Endothelial cell (in vitro differentiated cells): ENCODE results near the gene PTGES3L. TPM values are rescaled to one million over a fixed set of nuclear protein-coding genes. Genes with fewer than 3 reads are reported as not detected.
A peak's percentile ranks its signal among the peaks of the same experiment; 100 is the strongest.

Source experiments
- DNase-seq: peaks from one replicate; pipeline ENCODE4 v3.0.0; 2021; ENCODE audit warnings: low spot score
- H3K27ac Mint-ChIP-seq: one replicate; pipeline ENCODE4 v1.8.0; 2021; ENCODE audit warnings: mixed read lengths, inconsistent platforms; ENCODE audit not compliant: unreplicated experiment
- H3K27me3 Mint-ChIP-seq: one replicate; pipeline ENCODE4 v1.8.0; 2021; ENCODE audit warnings: mild to moderate bottlenecking, moderate library complexity, mixed read lengths, inconsistent platforms; ENCODE audit not compliant: unreplicated experiment
- H3K36me3 Mint-ChIP-seq: one replicate; pipeline ENCODE4 v1.8.0; 2021; ENCODE audit warnings: mild to moderate bottlenecking, low read depth, mixed read lengths, inconsistent platforms; ENCODE audit not compliant: unreplicated experiment
- H3K4me1 Mint-ChIP-seq: one replicate; pipeline ENCODE4 v1.8.0; 2021; ENCODE audit warnings: mild to moderate bottlenecking, mixed read lengths, inconsistent platforms; ENCODE audit not compliant: unreplicated experiment
- H3K4me3 Mint-ChIP-seq: one replicate; pipeline ENCODE4 v1.8.0; 2021; ENCODE audit warnings: mild to moderate bottlenecking, mixed read lengths, inconsistent platforms; ENCODE audit not compliant: unreplicated experiment
- H3K9me3 Mint-ChIP-seq: one replicate; pipeline ENCODE4 v1.8.0; 2021; ENCODE audit warnings: mixed read lengths, inconsistent platforms; ENCODE audit not compliant: unreplicated experiment
- total RNA-seq: library from RNA; stranded (reverse); fragmentation: NEBNext Ultra II Directional; extraction: Animal tissue kit (Norgen Biotek cat#: 25700); gene quantifications from one replicate; pipeline ENCODE4 v1.2.1, GENCODE V29; 2021; ENCODE audit not compliant: unreplicated experiment
- TF ChIP-seq, protein P1 (sequence below): fragments of 200-600 bp; sonication (generic); IDR thresholded peaks from one replicate; pipeline ENCODE4 v1.5.0; 2021; ENCODE audit warnings: antibody characterized with exemption; ENCODE audit not compliant: unreplicated experiment

Gene PTGES3L
- total RNA-seq, 1 donor from 2014 or later = 1.5 TPM

DNA sequence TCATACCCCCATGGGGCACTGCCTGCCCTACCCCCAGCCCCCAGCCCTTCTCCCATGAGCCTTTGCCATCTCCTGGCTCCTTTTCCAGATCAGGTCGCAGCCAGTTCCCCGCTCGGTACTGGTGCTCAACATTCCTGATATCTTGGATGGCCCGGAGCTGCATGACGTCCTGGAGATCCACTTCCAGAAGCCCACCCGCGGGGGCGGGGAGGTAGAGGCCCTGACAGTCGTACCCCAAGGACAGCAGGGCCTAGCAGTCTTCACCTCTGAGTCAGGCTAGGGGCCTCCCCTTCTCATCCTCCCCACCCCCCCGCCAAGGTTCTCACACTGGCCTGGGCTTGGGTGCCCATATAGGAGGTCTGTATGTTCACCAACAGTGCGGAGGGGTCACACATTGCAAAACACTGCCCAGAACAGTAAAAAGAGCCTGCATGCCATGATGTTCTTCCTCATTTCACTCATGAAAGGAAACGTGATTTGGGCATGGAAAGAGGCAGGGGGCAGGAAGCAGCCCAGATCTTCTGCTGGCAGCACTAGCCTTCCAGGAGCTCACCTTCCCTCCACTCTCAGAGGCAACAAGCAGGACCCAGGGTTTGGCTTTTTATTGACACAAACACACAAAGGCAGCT, 34.3 kb upstream of the PTGES3L start:
- Mint-ChIP-seq H3K4me3 (no peak overlapping the region), H3K36me3 (peaks cover 28% of the 10 kb centered on the region), H3K4me1 (peaks cover 37% of the 10 kb centered on the region), H3K9me3 (no peaks in the 10 kb centered on the region), H3K27me3 (peaks cover 16% of the 10 kb centered on the region), H3K27ac (no peak overlapping the region)
- TF ChIP-seq, protein P1, sequence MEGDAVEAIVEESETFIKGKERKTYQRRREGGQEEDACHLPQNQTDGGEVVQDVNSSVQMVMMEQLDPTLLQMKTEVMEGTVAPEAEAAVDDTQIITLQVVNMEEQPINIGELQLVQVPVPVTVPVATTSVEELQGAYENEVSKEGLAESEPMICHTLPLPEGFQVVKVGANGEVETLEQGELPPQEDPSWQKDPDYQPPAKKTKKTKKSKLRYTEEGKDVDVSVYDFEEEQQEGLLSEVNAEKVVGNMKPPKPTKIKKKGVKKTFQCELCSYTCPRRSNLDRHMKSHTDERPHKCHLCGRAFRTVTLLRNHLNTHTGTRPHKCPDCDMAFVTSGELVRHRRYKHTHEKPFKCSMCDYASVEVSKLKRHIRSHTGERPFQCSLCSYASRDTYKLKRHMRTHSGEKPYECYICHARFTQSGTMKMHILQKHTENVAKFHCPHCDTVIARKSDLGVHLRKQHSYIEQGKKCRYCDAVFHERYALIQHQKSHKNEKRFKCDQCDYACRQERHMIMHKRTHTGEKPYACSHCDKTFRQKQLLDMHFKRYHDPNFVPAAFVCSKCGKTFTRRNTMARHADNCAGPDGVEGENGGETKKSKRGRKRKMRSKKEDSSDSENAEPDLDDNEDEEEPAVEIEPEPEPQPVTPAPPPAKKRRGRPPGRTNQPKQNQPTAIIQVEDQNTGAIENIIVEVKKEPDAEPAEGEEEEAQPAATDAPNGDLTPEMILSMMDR = no peak
- DNase-seq = no peak

DNA sequence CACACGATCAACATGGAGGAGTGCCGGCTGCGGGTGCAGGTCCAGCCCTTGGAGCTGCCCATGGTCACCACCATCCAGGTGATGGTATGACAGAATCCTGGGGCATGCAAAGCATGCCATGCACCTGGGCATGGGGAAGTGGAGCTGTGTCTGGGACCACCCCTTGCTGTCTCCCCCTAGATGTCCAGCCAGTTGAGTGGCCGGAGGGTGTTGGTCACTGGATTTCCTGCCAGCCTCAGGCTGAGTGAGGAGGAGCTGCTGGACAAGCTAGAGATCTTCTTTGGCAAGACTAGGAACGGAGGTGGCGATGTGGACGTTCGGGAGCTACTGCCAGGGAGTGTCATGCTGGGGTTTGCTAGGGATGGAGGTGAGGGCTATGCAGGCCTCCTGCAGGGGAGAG, 33.4 kb upstream of the PTGES3L start:
- peaks cover 21% of the 10 kb centered on the region for H3K36me3 Mint-ChIP-seq
- H3K27me3 Mint-ChIP-seq = peaks cover 16% of the 10 kb centered on the region
- TF ChIP-seq, protein P1 = no peak
- DNase-seq = no peak
- peak overlapping the region; percentile 51 for H3K27ac Mint-ChIP-seq
- no peaks in the 10 kb centered on the region for H3K9me3 Mint-ChIP-seq
- H3K4me3 Mint-ChIP-seq = no peak overlapping the region
- peaks cover 29% of the 10 kb centered on the region for H3K4me1 Mint-ChIP-seq

DNA sequence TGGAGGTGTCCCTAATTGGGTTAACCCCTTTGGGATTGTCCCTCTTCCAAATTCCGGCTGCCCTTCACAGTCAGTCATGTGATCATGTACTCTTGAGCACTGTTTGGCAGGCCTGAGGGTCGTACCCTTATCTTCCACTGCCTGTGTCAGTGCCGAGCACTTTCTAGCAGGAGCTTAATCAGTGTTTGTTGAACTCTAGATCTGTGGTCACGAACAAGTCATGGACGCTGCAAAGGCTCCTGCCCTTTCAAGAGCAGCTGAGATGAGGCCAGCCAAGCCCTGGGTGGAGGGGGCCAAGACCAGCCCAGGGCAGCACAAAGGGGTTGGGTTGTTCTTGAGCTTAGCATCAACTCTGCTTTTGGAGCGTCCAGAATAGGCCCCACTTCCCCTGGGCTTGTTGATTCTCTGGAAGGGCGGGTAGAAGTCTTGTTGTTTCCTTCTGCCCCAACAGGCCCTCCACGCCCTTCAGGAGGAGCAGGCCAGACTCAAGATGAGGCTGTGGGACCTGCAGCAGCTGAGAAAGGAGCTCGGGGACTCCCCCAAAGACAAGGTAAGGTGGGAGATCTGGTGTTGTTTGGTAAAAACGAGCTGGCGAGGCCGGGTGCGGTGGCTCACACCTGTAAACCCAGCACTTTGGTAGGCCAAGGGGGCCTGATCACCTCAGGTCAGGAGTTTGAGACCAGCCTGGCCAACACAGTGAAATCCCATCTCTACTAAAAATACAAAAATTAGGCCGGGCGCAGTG, 32.0 kb upstream of the PTGES3L start:
- no peak for DNase-seq
- Mint-ChIP-seq H3K4me3 (no peak overlapping the region), H3K4me1 (peaks cover 23% of the 10 kb centered on the region), H3K27me3 (peaks cover 13% of the 10 kb centered on the region), H3K36me3 (peaks cover 13% of the 10 kb centered on the region), H3K27ac (no peak overlapping the region), H3K9me3 (no peaks in the 10 kb centered on the region)
- TF ChIP-seq, protein P1 = no peak

DNA sequence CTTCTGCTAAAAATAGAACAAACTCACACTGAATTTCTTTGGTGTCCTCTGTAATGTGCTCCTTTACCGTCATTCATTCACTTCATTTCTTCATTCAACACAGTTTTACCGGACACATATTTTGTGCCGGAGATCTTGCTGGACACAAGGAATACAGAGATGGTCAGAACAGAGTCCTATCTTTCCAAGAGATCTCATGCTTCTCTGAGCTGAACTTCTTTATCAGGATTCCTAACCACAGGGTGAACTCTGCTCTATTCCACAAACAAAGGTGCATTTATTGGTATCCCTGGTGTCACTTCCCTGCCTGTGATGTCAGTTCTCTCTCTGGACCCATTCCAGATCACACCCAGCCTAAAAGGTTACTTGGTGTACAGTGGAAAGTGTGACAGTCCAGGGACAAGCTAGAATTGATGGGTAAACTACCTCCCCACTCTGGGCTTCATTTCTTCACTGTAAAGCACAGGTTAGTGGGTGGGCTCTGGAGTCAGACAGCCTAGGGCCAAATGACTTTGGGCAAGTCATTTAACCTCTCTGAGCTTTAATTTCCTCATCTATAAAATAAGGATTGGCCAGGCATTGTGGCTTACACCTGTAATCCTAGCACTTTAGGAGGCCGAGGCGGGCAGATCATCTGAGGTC, 30.9 kb upstream of the PTGES3L start:
- Mint-ChIP-seq H3K36me3 (peaks cover 13% of the 10 kb centered on the region), H3K4me3 (no peak overlapping the region), H3K27me3 (peaks cover 9% of the 10 kb centered on the region), H3K27ac (no peak overlapping the region), H3K9me3 (no peaks in the 10 kb centered on the region), H3K4me1 (peaks cover 19% of the 10 kb centered on the region)
- no peak for DNase-seq
- TF ChIP-seq, protein P1 = no peak
